Activated CD4-positive, alpha-beta memory T cell treated with anti-CD3 and anti-CD28 coated beads, Interleukin-2, amount 10 ng/mL, durations not matched to agents 7 days and 5 days (primary cell): ENCODE measurements around the gene UBXN4. TPM values are rescaled to one million over a fixed set of nuclear protein-coding genes. Genes with fewer than 3 reads are reported as not detected.

Experiments used
- CTCF ChIA-PET: fragments of 350-600 bp; sonication (Branson Sonifier 250); formaldehyde crosslinking; loops from one replicate; lab custom pipeline; 2021; ENCODE audit warnings: antibody characterized with exemption, inconsistent platforms; lab: Charles Lee
- POLR2A ChIA-PET: fragments of 350-600 bp; sonication (Branson Sonifier 250); formaldehyde crosslinking; loops from one replicate; lab custom pipeline; 2021; ENCODE audit warnings: antibody characterized with exemption; lab: Charles Lee
- DNase-seq: peaks from one replicate; pipeline ENCODE4 v3.0.0-alpha.2; 2020
- H3K27ac Mint-ChIP-seq: one replicate; pipeline ENCODE4 v1.8.0; 2021; ENCODE audit warnings: mild to moderate bottlenecking, mixed read lengths
- H3K27me3 Mint-ChIP-seq: one replicate; pipeline ENCODE4 v1.8.0; 2021; ENCODE audit warnings: mixed read lengths
- H3K36me3 Mint-ChIP-seq: one replicate; pipeline ENCODE4 v1.8.0; 2021; ENCODE audit warnings: low read depth, mixed read lengths
- H3K4me1 Mint-ChIP-seq: one replicate; pipeline ENCODE4 v1.8.0; 2021; ENCODE audit warnings: mixed read lengths
- H3K4me3 Mint-ChIP-seq: one replicate; pipeline ENCODE4 v1.8.0; 2021; ENCODE audit warnings: mild to moderate bottlenecking, mixed read lengths
- H3K9me3 Mint-ChIP-seq: one replicate; pipeline ENCODE4 v1.8.0; 2021; ENCODE audit warnings: mixed read lengths
- total RNA-seq, 2 experiments: library from RNA; stranded (reverse); gene quantifications; one replicate each; pipeline ENCODE4 v1.2.3, GENCODE V29; 2021

UBXN4 gene
- total RNA-seq, 2 experiments from 2014 or later: 118 to 126 TPM

DNA sequence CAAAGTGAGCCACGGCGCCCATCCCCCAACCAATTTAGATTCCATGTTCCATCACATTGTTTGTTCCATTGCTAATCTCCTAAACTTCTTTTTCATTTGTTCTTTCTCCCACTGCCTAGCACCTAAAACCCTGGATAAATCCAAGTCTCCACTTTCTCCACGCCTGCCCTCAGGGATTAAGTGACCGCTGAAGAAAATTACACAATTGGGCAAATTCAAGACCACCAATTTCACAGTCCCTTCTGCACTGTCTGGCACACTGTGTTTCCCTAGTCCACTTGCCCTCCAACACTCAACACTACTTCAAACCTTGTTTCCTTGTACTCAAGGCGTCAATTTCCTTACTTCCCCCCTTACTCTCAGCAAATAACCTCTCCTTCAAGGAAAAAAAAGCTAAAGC, 5.1 kb upstream of the UBXN4 start:
- Mint-ChIP-seq H3K36me3 (no peaks in the 10 kb centered on the region), H3K4me1 (peaks cover 3% of the 10 kb centered on the region), H3K27me3 (no peaks in the 10 kb centered on the region), H3K9me3 (peaks cover 2% of the 10 kb centered on the region), H3K4me3 (no peak overlapping the region), H3K27ac (no peak overlapping the region)
- CTCF ChIA-PET: no interaction called here
- POLR2A ChIA-PET: no interaction called here
- no peak for DNase-seq

DNA sequence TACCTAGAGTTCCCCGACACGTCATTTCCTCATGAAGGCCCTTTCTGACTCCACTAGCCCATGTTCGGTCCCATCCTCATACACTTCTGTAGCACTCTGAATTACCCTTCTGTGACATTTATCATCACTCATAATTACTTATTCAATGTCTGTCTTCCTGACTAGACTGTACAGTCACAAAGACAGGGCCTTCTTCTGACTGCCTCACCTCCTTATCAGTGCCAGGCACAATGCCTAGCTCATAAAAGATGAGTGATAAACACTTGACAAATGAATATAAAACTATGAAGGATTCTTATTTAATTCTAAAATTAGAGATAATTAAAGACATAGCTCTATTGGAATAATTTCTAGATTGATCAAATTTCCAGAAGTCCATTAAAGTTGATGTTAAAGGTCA, 1.4 kb upstream of the UBXN4 start:
- Mint-ChIP-seq H3K9me3 (peaks cover 2% of the 10 kb centered on the region), H3K27me3 (no peaks in the 10 kb centered on the region), H3K4me1 (peaks cover 24% of the 10 kb centered on the region), H3K36me3 (peaks cover 18% of the 10 kb centered on the region), H3K27ac (no peak overlapping the region), H3K4me3 (no peak overlapping the region)
- POLR2A ChIA-PET: interaction anchor here (1.2 to 1.8 kb wide), 3 partner anchors 12 to 736 kb away, joined by 3 to 4 read pairs (median 4); partner anchors contain the start of genes R3HDM1 and ZRANB3
- no peak for DNase-seq
- CTCF ChIA-PET: interaction anchor here (0.5 to 1.9 kb wide), 9 partner anchors 9 to 822 kb away, joined by 3 to 7 read pairs (median 3); partner anchors contain the start of gene CCNT2

DNA sequence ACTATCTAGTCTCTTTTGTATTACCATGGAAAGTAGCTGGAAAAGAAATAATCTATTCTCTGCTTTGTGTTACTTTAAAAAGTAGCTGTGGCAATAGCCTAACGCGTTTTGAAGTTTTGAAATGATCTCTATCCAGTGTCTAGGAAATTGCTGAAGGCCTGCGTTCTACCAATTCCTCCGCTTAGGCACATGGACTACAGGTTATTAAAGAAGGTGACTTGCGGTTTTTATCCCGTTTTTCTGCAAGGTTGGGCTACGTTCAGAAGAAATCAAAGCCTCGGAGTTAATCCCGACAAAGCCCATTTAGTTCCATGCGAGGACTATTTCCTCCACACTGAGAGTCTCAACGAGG, 636 bp upstream of the UBXN4 start:
- peaks cover 24% of the 10 kb centered on the region for H3K36me3 Mint-ChIP-seq
- H3K4me1 Mint-ChIP-seq: peaks cover 28% of the 10 kb centered on the region
- no peak for DNase-seq
- H3K9me3 Mint-ChIP-seq: peaks cover 2% of the 10 kb centered on the region
- H3K4me3 Mint-ChIP-seq: no peak overlapping the region
- CTCF ChIA-PET: interaction anchor here (0.6 to 1.9 kb wide), 16 partner anchors 8 to 822 kb away, joined by 3 to 7 read pairs (median 4); partner anchors contain the start of gene CCNT2
- POLR2A ChIA-PET: interaction anchor here (0.7 to 1.8 kb wide), 6 partner anchors 13 to 823 kb away, joined by 3 to 4 read pairs (median 4); partner anchors contain the start of genes CCNT2, R3HDM1, RAB3GAP1 and ZRANB3
- no peaks in the 10 kb centered on the region for H3K27me3 Mint-ChIP-seq
- no peak overlapping the region for H3K27ac Mint-ChIP-seq

DNA sequence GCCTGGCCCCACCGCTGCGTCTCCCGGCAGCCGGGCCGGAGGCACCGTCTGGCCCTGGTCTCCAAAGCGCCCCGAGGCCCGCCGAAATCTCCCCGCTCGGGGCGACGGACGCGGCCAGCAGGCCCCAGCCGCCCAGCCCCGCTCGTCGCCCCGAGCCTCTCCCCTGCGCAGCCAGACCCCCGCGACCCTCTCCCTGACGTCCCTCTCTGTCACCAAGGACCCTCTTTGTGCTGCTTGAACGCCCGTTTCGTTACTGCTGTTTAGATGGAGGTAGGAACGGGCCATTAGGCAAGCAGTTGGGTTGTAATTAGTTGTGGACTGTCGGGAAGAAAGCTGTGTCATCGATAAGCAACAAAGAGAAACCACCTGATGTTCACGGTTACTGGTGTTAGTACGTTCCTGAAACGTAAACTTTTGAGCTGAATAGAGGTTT, 686 bp downstream of the UBXN4 start:
- peak overlapping the region; percentile 100 for H3K27ac Mint-ChIP-seq
- H3K27me3 Mint-ChIP-seq: no peaks in the 10 kb centered on the region
- H3K9me3 Mint-ChIP-seq: peaks cover 2% of the 10 kb centered on the region
- peaks cover 34% of the 10 kb centered on the region for H3K36me3 Mint-ChIP-seq
- peak overlapping the region; percentile 98 for H3K4me3 Mint-ChIP-seq
- no peak for DNase-seq
- ChIA-PET CTCF (interaction anchor here (0.7 to 1.8 kb wide), 4 partner anchors 14 to 642 kb away, joined by 3 to 7 read pairs (median 6); no protein-coding TSS in a partner anchor), POLR2A (interaction anchor here (0.7 to 2.3 kb wide), 14 partner anchors 13 to 1082 kb away, joined by 3 to 20 read pairs (median 4); partner anchors contain the start of genes CCNT2, MCM6, R3HDM1 and ZRANB3)
- peaks cover 38% of the 10 kb centered on the region for H3K4me1 Mint-ChIP-seq

DNA sequence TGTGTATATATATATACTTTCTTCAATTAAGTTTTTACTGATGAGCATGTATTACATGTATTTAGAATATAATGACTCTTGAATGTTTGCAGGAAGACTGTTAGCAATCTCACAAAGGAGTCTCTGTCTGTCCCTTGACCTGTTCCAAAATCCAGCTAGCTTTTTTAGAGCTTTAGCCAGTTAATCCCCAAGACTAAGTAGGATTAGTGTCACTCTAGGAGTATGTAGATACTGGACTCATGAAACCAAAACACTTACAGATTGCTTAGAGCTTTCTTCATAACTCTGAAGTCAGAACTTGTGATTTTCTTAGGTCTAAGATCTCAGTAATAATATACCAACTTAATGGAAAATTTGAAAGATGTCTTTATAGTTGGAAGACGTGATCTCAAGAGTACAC, 2.2 kb downstream of the UBXN4 start:
- Mint-ChIP-seq H3K27ac (peak overlapping the region; percentile 33), H3K36me3 (peaks cover 44% of the 10 kb centered on the region)

DNA sequence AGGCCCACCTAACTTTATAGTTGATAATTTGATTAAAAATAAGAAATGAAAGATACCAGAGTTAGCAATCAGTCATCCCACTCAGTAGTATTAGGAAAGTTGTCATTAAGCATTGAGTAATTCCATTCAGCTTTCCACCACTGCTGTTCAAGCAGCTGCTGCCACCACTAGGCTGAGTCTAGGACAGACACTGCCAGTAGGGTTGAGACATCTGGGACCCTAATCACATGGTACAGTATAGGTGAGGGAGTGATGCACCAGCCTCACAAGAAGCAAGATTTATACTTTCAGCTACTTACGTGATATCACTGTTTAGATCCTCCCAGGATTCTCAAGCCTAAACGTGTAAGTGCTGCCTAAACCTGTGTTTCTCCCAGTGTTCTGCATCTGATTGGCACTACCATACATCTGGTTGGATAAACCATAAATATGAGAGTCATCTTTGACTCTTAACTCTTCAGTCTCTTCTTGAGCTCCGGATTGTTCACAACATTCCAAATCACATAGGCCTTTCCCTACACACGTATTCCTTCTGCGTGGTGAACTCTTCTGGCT, 3.2 kb downstream of the UBXN4 start:
- peak overlapping the region; percentile 60 for H3K4me3 Mint-ChIP-seq
- POLR2A ChIA-PET: interaction anchor here (0.6 to 1.8 kb wide), 4 partner anchors 11 to 125 kb away, joined by 3 to 6 read pairs (median 4); no protein-coding TSS in a partner anchor
- no peak for DNase-seq

More for the DNA sequence above, 2.2 kb downstream of the UBXN4 start:
- no peak for DNase-seq
- H3K4me3 Mint-ChIP-seq: peak overlapping the region; percentile 60
- H3K27me3 Mint-ChIP-seq: no peaks in the 10 kb centered on the region
- H3K9me3 Mint-ChIP-seq: peaks cover 2% of the 10 kb centered on the region
- ChIA-PET CTCF (interaction anchor here (0.6 to 1.8 kb wide), 4 partner anchors 9 to 18 kb away, joined by 3 to 8 read pairs (median 4); no protein-coding TSS in a partner anchor), POLR2A (interaction anchor here (1.0 to 2.3 kb wide), 4 partner anchors 77 to 213 kb away, joined by 3 to 20 read pairs (median 8); partner anchors contain the start of genes MCM6, R3HDM1 and ZRANB3)
- peaks cover 39% of the 10 kb centered on the region for H3K4me1 Mint-ChIP-seq

DNA sequence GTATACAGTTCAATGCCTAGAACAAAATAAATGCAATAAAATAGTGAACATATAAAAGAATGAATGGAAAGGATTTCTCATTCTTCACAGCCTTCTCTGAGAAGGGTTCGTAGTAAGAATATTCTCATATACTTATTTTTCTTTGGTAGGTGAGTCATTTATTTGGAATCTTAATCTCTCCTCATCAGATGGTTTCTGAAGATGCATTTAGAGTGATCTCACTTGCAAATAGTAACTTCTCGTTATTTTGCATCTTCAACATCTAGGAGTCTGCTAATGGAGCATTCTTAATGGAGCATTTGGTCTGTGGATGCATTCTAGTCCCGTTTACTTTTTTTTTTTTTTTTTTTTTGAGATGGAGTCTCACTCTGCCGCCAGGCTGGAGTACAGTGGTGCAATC, 3.9 kb downstream of the UBXN4 start:
- ChIA-PET POLR2A (interaction anchor here (1.6 to 1.8 kb wide), 2 partner anchors 11 to 75 kb away, joined by 6 read pairs; no protein-coding TSS in a partner anchor), CTCF (interaction anchor here (1.8 kb wide), 1 partner anchor 52 kb away, joined by 7 read pairs; no protein-coding TSS in a partner anchor)
- Mint-ChIP-seq H3K27ac (no peak overlapping the region), H3K4me1 (peaks cover 45% of the 10 kb centered on the region), H3K36me3 (peaks cover 57% of the 10 kb centered on the region), H3K27me3 (no peaks in the 10 kb centered on the region), H3K4me3 (no peak overlapping the region), H3K9me3 (peaks cover 2% of the 10 kb centered on the region)
- no peak for DNase-seq

More for the DNA sequence above, 3.2 kb downstream of the UBXN4 start:
- peaks cover 2% of the 10 kb centered on the region for H3K9me3 Mint-ChIP-seq
- CTCF ChIA-PET: interaction anchor here (1.8 kb wide), 1 partner anchor 53 kb away, joined by 7 read pairs; no protein-coding TSS in a partner anchor
- peaks cover 54% of the 10 kb centered on the region for H3K36me3 Mint-ChIP-seq
- H3K4me1 Mint-ChIP-seq: peaks cover 44% of the 10 kb centered on the region
- no peaks in the 10 kb centered on the region for H3K27me3 Mint-ChIP-seq
- H3K27ac Mint-ChIP-seq: no peak overlapping the region

DNA sequence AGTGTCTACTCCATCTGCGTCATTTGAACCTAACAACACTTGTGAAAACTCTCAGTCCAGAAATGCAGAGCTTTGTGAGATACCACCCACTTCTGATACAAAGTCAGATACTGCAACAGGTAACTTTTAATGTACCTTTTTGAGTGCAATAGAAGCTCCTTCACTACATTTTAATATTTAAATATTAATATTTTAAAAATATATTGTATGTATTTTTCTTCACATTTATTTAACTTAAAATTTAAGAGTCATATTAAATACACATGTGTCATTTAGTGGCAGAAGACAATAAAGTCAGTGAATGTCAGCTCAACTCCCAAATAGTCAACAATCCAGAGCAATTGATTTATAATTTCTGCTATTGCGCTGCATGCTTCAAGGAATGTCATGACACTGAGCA, 13.9 kb downstream of the UBXN4 start:
- no peaks in the 10 kb centered on the region for H3K4me1 Mint-ChIP-seq
- no peaks in the 10 kb centered on the region for H3K27me3 Mint-ChIP-seq
- H3K36me3 Mint-ChIP-seq: peaks cover 76% of the 10 kb centered on the region
- ChIA-PET POLR2A (interaction anchor here (0.9 to 2.1 kb wide), 3 partner anchors 11 to 224 kb away, joined by 3 to 8 read pairs (median 6); partner anchors contain the start of genes R3HDM1 and ZRANB3), CTCF (interaction anchor here (0.6 to 2.2 kb wide), 5 partner anchors 12 to 283 kb away, joined by 3 to 6 read pairs (median 3); no protein-coding TSS in a partner anchor)
- no peak for DNase-seq
- no peak overlapping the region for H3K27ac Mint-ChIP-seq
- H3K9me3 Mint-ChIP-seq: peaks cover 9% of the 10 kb centered on the region
- H3K4me3 Mint-ChIP-seq: no peak overlapping the region

DNA sequence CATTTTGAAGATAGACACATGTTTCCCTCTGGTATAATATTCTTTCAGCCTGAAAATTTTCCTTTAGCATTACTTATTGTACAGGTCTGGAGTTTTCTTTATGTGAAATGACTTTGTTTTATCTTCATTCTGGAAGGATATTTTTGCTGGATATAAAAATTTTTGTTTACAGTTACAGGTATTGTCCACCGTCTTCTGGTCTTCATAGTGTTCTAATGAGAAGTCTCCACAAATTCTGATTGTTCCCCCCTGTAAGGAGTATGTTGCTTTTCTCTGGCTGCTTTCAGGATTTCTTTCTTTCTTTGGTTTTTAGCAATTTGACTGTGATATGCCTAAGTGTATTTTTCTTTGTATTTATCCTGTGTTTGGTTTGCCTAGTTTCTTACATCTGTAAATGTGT, 15.0 kb downstream of the UBXN4 start:
- H3K4me3 Mint-ChIP-seq: no peak overlapping the region
- peaks cover 83% of the 10 kb centered on the region for H3K36me3 Mint-ChIP-seq
- H3K4me1 Mint-ChIP-seq: no peaks in the 10 kb centered on the region
- H3K27me3 Mint-ChIP-seq: no peaks in the 10 kb centered on the region
- CTCF ChIA-PET: interaction anchor here (1.4 to 2.2 kb wide), 2 partner anchors 13 to 41 kb away, joined by 6 read pairs; no protein-coding TSS in a partner anchor
- peaks cover 9% of the 10 kb centered on the region for H3K9me3 Mint-ChIP-seq
- POLR2A ChIA-PET: interaction anchor here (1.3 to 2.1 kb wide), 2 partner anchors 12 to 14 kb away, joined by 6 to 8 read pairs; no protein-coding TSS in a partner anchor
- DNase-seq: no peak
- H3K27ac Mint-ChIP-seq: no peak overlapping the region

DNA sequence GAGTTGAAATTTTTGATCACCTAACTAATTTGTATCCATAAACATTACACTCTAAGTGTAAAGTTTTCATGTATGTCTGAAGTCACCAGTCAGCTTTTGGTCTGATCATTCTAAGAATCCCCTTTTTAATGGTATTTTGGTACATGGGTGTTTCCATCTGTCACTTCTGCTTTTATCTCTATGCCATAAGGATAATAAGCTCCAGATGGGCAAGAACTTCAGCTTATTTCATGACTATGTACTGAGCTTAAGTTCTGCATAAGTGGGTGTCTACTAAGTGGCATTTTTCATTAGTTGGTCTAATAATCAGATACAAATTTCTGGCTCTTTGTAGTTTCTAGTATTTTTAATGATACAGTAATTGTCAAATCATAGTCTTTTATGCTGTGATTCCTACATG, 20.4 kb downstream of the UBXN4 start:
- Mint-ChIP-seq H3K4me3 (no peak overlapping the region), H3K36me3 (peaks cover 69% of the 10 kb centered on the region), H3K4me1 (no peaks in the 10 kb centered on the region), H3K27ac (no peak overlapping the region), H3K27me3 (no peaks in the 10 kb centered on the region), H3K9me3 (peaks cover under 1% of the 10 kb centered on the region)
- CTCF ChIA-PET: interaction anchor here (1.3 kb wide), 1 partner anchor 18 kb away, joined by 3 read pairs; no protein-coding TSS in a partner anchor
- POLR2A ChIA-PET: interaction anchor here (1.0 kb wide), 1 partner anchor 20 kb away, joined by 3 read pairs; no protein-coding TSS in a partner anchor
- DNase-seq: no peak

DNA sequence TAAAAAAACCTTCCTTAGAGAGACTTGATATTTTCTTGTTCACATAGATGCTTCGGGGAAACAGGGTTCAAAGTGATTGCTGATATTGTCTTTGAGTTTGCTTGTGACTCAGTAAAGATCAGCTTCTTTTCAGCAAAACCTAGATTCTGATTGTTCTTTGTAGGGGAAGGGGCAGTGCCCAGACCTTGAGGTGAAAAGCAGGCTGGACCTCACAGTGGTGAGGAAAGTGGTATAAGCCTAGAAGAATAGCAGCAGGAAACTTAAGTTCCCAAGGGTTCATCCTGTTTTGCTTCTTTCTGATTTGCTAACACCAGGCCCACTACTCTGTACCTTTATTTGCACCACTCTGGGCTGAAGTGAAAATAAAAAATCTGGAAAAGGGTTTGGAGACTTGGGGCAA, 20.9 kb downstream of the UBXN4 start:
- peaks cover 68% of the 10 kb centered on the region for H3K36me3 Mint-ChIP-seq
- POLR2A ChIA-PET: interaction anchor here (1.0 kb wide), 1 partner anchor 20 kb away, joined by 3 read pairs; no protein-coding TSS in a partner anchor
- H3K9me3 Mint-ChIP-seq: no peaks in the 10 kb centered on the region
- H3K27ac Mint-ChIP-seq: no peak overlapping the region
- CTCF ChIA-PET: no interaction called here
- no peaks in the 10 kb centered on the region for H3K4me1 Mint-ChIP-seq
- no peak overlapping the region for H3K4me3 Mint-ChIP-seq
- no peak for DNase-seq
- H3K27me3 Mint-ChIP-seq: no peaks in the 10 kb centered on the region

DNA sequence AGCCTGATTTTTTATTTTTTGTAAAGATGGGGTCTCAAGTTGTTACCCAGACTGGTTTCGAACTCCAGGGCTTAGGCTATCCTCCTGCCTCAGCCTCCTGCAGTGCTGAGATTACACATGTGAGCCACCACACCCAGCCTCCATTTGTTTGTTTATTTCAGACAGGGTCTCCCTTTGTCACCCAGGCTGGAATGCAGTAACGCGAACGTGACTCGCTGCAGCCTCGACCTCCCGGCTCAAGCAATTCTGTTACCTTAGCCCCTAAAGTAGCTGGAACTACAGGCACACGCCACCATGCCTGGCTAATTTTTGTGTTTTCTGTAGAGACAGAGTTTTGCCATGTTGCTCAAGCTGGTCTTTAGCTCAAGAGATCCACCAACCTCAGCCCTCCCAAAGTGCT, 27.2 kb downstream of the UBXN4 start:
- Mint-ChIP-seq H3K36me3 (peaks cover 70% of the 10 kb centered on the region), H3K27me3 (no peaks in the 10 kb centered on the region), H3K27ac (no peak overlapping the region), H3K4me1 (peaks cover 6% of the 10 kb centered on the region), H3K4me3 (no peak overlapping the region), H3K9me3 (no peaks in the 10 kb centered on the region)
- POLR2A ChIA-PET: no interaction called here
- no peak for DNase-seq
- CTCF ChIA-PET: no interaction called here
